Peyer's patch (tissue), 4 donors: ENCODE results near the gene PLCXD3. TPM values are rescaled to one million over a fixed set of nuclear protein-coding genes. Genes with fewer than 3 reads are reported as not detected.

ENCODE experiments used
- DNase-seq, 3 donors: peaks; one replicate each; pipeline ENCODE4 v3.0.0-alpha.2; 2017 to 2019
- H3K27ac ChIP-seq, 4 donors: fragments of 200-600 bp; sonication (generic); one replicate each; pipeline ENCODE4 v1.5.1; 2016 to 2019
- H3K27me3 ChIP-seq, 2 donors: fragments of 200-600 bp; sonication (generic); one replicate each; pipeline ENCODE4 v1.5.1; 2019
- H3K36me3 ChIP-seq, 3 donors: fragments of 200-600 bp; sonication (generic); one replicate each; pipeline ENCODE4 v1.5.1; 2016 to 2019
- H3K4me1 ChIP-seq, 4 donors: fragments of 200-600 bp; sonication (generic); one replicate each; pipeline ENCODE4 v1.5.1; 2016 to 2019
- H3K4me3 ChIP-seq, 4 donors: fragments of 200-600 bp; sonication (generic); 1 replicate in 3 of 4; 2 replicates in 1 of 4; pipeline ENCODE4 v1.5.1; 2016 to 2019; ENCODE audit warnings: mild to moderate bottlenecking in 1 of 4
- H3K9me3 ChIP-seq, 4 donors: fragments of 200-600 bp; sonication (generic); one replicate each; pipeline ENCODE4 v1.5.1; 2016 to 2019; ENCODE audit warnings: mild to moderate bottlenecking in 1 of 4
- POLR2A ChIP-seq, 2 donors: fragments of 450-650 bp; IDR thresholded peaks; one replicate each; pipeline ENCODE4 v1.5.1; 2017; ENCODE audit warnings: antibody characterized with exemption in 2 of 2, mild to moderate bottlenecking in 2 of 2, moderate library complexity in 2 of 2
- total RNA-seq, 4 donors: library from RNA; depleted of rRNA; stranded (reverse); fragments of >200 nt; gene quantifications; one replicate each; pipeline ENCODE4 v1.1.0, GENCODE V29; 2016
- TF ChIP-seq, protein P1 (sequence below), 6 experiments: fragments of 450-650 bp in 4 of 6; fragments of 200-600 bp in 2 of 6; sonication (generic) in 1 of 6; IDR thresholded peaks; one replicate each; pipeline ENCODE4 v1.5.1; 2017 to 2019; ENCODE audit warnings: antibody characterized with exemption in 6 of 6, mild to moderate bottlenecking in 3 of 6, moderate library complexity in 1 of 6

PLCXD3 gene
- total RNA-seq, 4 donors from 2014 or later: 0.83 to 2.8 (median 1.6) TPM

DNA sequence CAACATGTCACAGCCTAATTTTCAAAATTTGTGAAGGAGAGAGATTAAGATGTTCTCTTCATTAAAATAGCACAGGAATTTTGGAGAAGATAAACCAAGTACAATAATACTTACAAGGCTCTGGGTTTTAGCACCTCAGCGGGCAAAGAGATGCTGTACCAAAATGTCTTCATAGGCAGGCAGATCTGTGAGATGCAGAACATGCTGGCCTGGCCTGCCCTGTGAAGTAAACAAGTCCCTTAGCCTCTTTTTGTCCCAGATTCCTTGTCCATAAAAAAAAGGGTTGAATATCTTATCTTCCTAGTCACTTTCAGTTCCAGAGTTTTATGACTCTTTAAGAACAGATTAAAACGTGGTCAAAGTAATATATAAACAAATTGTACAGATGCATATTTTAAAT is 244.0 kb downstream of the PLCXD3 start:
- H3K27me3 ChIP-seq: no peaks in the 10 kb centered on the region
- H3K9me3 ChIP-seq: no peaks in the 10 kb centered on the region
- no peak for TF ChIP-seq POLR2A (IDR thresholded peaks at IDR 0.05)
- TF ChIP-seq, protein P1, sequence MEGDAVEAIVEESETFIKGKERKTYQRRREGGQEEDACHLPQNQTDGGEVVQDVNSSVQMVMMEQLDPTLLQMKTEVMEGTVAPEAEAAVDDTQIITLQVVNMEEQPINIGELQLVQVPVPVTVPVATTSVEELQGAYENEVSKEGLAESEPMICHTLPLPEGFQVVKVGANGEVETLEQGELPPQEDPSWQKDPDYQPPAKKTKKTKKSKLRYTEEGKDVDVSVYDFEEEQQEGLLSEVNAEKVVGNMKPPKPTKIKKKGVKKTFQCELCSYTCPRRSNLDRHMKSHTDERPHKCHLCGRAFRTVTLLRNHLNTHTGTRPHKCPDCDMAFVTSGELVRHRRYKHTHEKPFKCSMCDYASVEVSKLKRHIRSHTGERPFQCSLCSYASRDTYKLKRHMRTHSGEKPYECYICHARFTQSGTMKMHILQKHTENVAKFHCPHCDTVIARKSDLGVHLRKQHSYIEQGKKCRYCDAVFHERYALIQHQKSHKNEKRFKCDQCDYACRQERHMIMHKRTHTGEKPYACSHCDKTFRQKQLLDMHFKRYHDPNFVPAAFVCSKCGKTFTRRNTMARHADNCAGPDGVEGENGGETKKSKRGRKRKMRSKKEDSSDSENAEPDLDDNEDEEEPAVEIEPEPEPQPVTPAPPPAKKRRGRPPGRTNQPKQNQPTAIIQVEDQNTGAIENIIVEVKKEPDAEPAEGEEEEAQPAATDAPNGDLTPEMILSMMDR (IDR thresholded peaks at IDR 0.05): no peak
- no peak overlapping the region for H3K4me3 ChIP-seq
- DNase-seq: no peak
- no peak overlapping the region for H3K27ac ChIP-seq
- H3K4me1 ChIP-seq: peaks cover 0 to 7% (median 0%) of the 10 kb centered on the region in 4 donors
- no peaks in the 10 kb centered on the region for H3K36me3 ChIP-seq

DNA sequence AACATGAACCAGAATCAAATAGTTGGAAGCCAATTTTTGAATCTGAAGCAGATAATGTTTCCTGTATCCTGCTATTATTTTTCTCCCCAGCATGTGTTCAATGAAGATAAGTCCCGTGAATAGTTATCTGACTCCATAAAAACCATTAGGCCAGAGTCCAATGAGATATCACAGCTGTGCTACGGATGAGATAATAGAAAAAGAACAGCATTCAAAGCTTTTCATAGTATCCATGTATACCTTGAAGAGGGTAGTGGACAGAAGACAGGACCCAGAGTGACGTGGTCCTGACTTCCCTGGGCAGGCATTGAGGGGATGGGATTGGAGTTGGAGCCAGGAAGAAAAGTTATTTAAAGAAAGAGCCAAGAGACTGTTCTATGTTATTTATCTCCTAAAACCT is 246.4 kb downstream of the PLCXD3 start:
- Histone ChIP-seq H3K4me3 (no peak overlapping the region), H3K9me3 (no peaks in the 10 kb centered on the region), H3K27ac (peak overlapping the region in 2 of 4 donors; percentile 19 to 53), H3K27me3 (no peaks in the 10 kb centered on the region), H3K36me3 (no peaks in the 10 kb centered on the region), H3K4me1 (peaks cover 0 to 7% (median 0%) of the 10 kb centered on the region in 4 donors)
- DNase-seq: no peak
- TF ChIP-seq, protein P1 (IDR thresholded peaks at IDR 0.05): peak in 3 of 6 experiments; percentile 4 to 10 (median 7)
- no peak for TF ChIP-seq POLR2A (IDR thresholded peaks at IDR 0.05)

DNA sequence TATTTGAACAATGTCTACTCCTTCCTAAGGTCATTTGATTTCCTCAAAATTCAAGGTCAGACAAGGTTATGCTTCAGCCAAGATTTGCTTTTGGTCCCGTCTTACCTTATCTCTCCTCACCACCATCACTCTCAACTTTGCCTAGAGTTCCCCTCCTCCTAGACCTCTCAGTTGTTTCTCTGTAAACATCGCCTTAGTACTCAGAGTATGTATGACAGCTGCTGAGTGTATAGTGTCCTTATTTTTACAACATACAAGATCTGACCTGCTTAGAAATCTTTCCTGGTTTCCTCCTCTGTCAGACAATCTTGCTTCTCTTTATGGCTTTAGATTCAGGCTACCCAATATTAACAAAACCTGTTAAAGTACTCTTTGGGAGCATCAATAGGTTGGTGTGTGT is 247.1 kb downstream of the PLCXD3 start:
- Histone ChIP-seq H3K36me3 (no peaks in the 10 kb centered on the region), H3K4me3 (no peak overlapping the region), H3K27ac (peak overlapping the region in 2 of 4 donors; percentile 19 to 53), H3K4me1 (peaks cover 0 to 7% (median 0%) of the 10 kb centered on the region in 4 donors), H3K27me3 (no peaks in the 10 kb centered on the region), H3K9me3 (no peaks in the 10 kb centered on the region)
- DNase-seq: no peak
- TF ChIP-seq POLR2A (IDR thresholded peaks at IDR 0.05): no peak
- TF ChIP-seq, protein P1 (IDR thresholded peaks at IDR 0.05): no peak
